ENCODE measurements around the gene STK11. TPM values are rescaled to one million over a fixed set of nuclear protein-coding genes. Genes with fewer than 3 reads are reported as not detected.

The STK11 gene
- polyA plus RNA-seq, 2 of the 4 experiments (the other 2 are of a cell fraction): 16.2 to 33.6 TPM

GRCh38 chr19:1231729-1232637 lies 26.4 kb downstream of the STK11 start (continued):
- TF ChIP-seq CBX2 (IDR thresholded peaks at IDR 0.05; ENCODE audit: borderline replicate concordance, low read depth) (no peak), ZC3H11A (IDR thresholded peaks at IDR 0.05) (no peak)

- no peaks in the 10 kb centered on the region for H3K9me3 ChIP-seq
- WGBS (ENCODE audit: missing lambda C conversion rate): 52% methylated on average over 11 of the region's 15 CpGs
- CTCF ChIA-PET: interaction anchor here (0.9 to 4.2 kb wide), 2 partner anchors 11 to 233 kb away, joined by 3 to 26 read pairs; no protein-coding TSS in a partner anchor
- TF ChIP-seq MAZ (IDR thresholded peaks at IDR 0.05; ENCODE audit: borderline replicate concordance, low read depth, low read length): no peak
- TF ChIP-seq SREBF2 (IDR thresholded peaks at IDR 0.05): no peak
- no peak for TF ChIP-seq TFCP2L1 (CRISPR knock-in tag; IDR thresholded peaks at IDR 0.05)
- no peak for TF ChIP-seq ATOH8 (CRISPR knock-in tag; IDR thresholded peaks at IDR 0.05; ENCODE audit: low read depth)
- TF ChIP-seq CEBPB (IDR thresholded peaks at IDR 0.05): no peak
- TF ChIP-seq HOXA7 (CRISPR knock-in tag; IDR thresholded peaks at IDR 0.05): no peak
- TF ChIP-seq HMGXB4 (CRISPR knock-in tag; IDR thresholded peaks at IDR 0.05; ENCODE audit: borderline replicate concordance): no peak
- TF ChIP-seq JUNB (IDR thresholded peaks at IDR 0.05): no peak
- no peak for TF ChIP-seq FOSL2 (IDR thresholded peaks at IDR 0.05)
- TF ChIP-seq FOSL2 (CRISPR knock-in tag; IDR thresholded peaks at IDR 0.05): no peak
- TF ChIP-seq JUN (IDR thresholded peaks at IDR 0.05): no peak
- TF ChIP-seq NR3C1 (IDR thresholded peaks at IDR 0.05): no peak
- no peak for TF ChIP-seq RARB (CRISPR knock-in tag; IDR thresholded peaks at IDR 0.05)
- no peak for TF ChIP-seq REST (IDR thresholded peaks at IDR 0.05)
- TF ChIP-seq FOXS1 (CRISPR knock-in tag; IDR thresholded peaks at IDR 0.05): no peak
- TF ChIP-seq EHF (CRISPR knock-in tag; IDR thresholded peaks at IDR 0.05): no peak
- TF ChIP-seq CHD4 (IDR thresholded peaks at IDR 0.05; ENCODE audit: borderline replicate concordance): no peak
- TF ChIP-seq CTCF (IDR thresholded peaks at IDR 0.05): no peak
- no peak for TF ChIP-seq BCL3 (IDR thresholded peaks at IDR 0.05)
- TF ChIP-seq TP53 (CRISPR knock-in tag; IDR thresholded peaks at IDR 0.05): no peak
- no peak for TF ChIP-seq NPAS2 (CRISPR knock-in tag; IDR thresholded peaks at IDR 0.05; ENCODE audit: borderline replicate concordance)
- POLR2A ChIA-PET: interaction anchor here (1.4 kb wide), 1 partner anchor 36 kb away, joined by 3 read pairs; no protein-coding TSS in a partner anchor
- FAIRE-seq: no peak
- peak overlapping the region in 1 of 2 experiments; percentile 43; a peak in 3 of 6 replicates for H3K27ac ChIP-seq
- H3K4me2 ChIP-seq: no peak overlapping the region
- no peak overlapping the region for H3K4me3 ChIP-seq
- peak; percentile 5 to 16; a peak in 4 of 6 replicates for ATAC-seq
- no peak for DNase-seq (ENCODE audit: low read depth in 1 of 2, low spot score in 1 of 2)
- H3K4me1 ChIP-seq: peaks cover 25% of the 10 kb centered on the region; the same call in 2 of the 3 replicates
Measured at GRCh38 chr19:1232652-1233072, 27.1 kb downstream of the STK11 start.
